C1 segment of cervical spinal cord (tissue), 14 donors: ENCODE results near the gene GLTP.
A peak's percentile ranks its signal among the peaks of the same experiment; 100 is the strongest.

Experiments
- DNase-seq, 14 donors: peaks; one replicate each; lab custom pipeline; 2025; lab: John Stamatoyannopoulos, UW

GLTP gene

DNA sequence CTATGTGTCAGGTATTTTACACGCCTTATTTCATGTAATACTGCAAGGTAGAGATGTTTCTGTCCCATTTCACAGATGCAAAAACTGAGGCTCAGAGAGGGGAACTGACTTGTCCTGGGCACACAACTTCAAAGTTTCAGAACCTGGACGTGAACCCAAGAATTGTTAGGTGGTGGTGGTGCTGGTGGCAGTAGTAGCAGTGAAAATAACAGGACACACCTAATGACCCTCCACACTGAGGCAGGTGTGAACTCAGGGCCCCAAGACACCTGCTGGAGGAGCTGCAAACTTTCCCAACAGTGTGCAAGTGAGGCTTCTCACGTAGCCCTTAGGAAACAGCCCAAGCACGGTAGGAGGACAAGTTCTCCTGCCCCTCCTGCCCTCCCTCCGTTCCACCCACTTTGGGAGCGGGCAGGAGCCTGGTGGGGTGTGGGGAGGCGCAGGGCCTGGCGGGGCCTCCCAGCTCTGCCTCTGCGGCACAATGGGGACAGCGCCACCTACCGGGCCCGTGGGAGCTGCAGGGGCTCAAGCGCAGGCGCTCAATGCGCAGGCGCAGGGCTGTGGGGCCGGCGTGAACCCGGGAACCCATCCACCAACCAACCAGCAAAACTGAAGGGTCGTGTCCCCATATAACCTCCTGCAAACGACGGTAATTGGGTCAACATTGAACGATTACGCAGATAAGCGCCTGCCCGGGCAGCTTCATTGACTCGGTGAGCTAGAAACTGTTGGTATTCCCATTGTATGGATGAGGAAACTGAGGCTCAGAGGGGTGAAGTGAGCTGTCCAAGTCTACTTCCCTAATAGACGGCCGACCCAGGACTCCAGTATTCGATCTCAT lies 35.1 kb downstream of the GLTP start:
- DNase-seq = peak in 13 of 14 donors; percentile 31 to 87 (median 68)

DNA sequence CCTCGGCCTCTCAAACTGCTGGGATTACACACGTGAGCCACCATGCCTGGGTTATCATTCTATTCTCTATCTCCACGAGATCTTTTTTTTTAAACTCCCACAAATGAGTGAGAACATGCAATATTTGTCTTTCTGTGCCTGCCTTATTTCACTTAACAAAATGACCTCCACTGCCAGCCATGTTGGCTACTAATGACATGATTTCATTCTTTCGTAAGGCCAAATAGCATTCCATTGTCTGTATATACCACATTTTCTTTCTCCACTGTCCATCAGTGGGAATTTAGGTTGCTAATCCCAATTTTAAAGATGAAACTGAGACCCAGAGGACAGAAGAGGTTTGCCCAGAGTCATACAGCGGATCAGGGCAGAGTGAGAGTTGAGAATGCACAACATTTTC lies 36.2 kb downstream of the GLTP start:
- no peak for DNase-seq

DNA sequence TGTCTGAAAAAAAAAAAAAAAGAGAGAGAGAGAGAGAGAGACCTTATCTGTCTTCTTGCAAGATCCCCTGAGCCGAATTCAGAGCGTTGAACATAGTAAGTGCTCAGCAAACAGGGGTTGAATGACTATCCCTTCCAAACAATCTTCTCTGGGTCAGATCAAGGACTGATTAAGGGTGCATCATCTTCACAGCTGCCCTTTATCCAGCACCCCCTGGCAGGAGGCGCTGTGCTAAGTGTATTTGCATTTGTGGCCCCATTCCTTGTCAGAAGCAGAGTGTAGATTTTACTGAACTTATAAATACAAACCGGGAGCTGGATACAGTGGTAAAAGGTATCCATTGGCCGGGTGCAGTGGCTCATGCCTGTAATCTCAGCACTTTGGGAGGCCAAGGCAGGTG lies 38.3 kb downstream of the GLTP start:
- no peak for DNase-seq

DNA sequence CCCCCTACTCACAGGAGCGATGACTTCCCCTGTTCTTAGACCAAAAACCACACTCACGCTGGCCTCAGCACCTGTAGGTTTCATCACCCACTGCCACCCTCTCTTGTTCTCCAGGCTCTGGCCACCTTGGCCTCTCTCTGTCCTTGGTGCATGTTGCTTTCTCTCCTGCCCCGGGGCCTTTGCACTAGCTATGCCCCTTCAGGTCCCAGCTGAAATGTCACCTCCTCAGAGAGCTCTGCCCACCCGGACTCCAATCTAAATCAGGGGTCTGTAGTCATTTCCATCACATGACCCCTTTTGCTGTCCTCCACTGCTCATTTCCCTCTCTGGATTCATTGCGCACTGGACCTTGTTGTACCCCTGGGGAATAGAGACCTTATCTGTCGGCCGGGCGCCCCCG lies 39.0 kb downstream of the GLTP start:
- no peak for DNase-seq

DNA sequence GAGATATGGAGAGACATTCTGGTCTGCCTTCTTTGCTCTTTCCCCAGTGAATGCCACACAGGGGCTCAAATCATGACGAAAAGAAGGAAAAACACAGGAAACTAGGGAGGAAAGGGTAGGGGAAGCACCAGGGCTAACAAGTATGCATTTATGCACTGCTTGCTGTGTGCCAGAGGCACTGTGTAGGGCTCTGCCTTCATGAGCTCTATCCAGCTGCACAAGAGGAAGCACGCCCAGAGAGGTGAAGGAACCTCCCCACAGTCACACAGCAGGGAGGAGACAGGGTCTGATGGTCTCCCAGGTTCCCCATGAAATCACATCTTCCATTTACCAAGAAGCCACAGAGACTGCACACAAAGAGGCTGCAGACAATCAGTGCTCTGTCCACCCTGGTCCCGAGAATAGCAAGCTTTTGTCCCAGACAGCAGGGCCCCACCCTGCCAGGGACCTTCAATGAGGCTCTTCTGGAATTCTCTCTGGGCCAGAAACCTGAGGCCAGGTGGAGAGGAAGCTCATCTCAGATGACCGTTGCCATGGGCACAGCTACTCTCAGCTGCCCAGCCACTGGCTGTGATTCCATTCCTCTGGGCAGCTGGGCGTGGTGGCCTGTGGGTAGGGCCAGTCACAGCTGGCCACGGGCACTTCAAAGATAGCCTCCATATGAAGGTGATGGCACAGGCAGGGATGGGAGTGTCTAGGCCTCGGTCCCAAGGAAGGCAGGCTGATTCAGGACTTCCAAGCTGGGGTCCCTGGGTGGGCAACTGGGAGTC lies 39.9 kb downstream of the GLTP start:
- peak in 5 of 14 donors; percentile 5 to 31 (median 19) for DNase-seq

DNA sequence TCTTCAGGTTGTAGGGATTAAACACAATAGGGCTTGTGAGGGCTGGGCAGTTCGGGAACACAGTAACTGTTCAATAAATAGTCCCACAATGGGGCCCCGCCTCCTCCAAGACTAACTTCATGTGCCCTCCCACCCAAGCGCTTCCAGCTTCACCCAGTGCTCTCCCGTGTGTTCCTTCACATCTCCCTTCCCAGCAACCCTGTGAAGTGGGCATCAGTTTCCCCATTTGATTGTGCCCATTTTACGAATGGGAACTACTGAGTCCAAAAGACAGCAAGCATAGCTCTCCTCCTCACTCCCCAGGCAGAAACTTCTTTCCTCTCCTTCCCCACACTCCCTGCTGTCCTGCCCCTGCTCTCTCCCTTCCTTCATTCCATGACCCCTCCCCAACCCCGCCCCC lies 40.9 kb downstream of the GLTP start:
- no peak for DNase-seq

DNA sequence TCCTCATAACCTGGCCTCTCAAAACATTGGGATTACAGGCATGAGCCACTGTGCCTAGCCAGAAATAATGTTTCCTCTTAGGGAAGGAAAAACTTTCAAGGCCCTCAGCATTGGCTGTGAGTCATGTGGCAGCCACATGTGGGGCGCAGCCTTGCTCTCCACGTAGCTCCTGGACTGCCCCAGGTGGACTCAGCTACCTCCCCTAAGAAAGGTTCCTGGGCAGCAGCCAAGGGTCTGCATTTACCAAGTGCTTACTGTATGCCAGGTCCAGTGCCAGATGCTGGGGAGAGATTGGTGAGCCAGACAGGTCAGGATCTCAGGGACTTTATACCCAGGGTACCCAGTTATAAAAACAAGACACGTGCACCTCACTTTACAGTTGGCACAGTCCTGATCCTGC lies 43.4 kb downstream of the GLTP start:
- DNase-seq = no peak

DNA sequence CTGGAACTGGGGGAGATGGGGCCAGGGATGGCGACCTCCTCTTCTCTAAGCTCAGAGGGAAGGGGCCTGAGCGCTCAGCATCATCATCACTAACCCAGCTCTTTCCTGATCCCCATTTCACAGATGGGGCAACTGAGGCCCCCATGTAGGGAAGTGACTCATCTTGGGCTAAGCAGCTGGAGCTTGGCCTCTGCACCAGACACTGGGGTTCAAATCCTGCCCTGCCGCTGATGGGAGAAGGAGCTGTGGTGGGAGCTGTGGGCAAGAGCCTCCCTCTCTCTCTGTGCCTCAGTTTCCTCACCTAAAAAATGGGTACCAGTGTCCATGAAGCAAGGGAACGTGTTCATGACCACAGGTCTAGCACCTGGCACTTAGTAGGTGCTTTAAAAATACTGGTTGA lies 44.5 kb downstream of the GLTP start:
- DNase-seq = no peak

DNA sequence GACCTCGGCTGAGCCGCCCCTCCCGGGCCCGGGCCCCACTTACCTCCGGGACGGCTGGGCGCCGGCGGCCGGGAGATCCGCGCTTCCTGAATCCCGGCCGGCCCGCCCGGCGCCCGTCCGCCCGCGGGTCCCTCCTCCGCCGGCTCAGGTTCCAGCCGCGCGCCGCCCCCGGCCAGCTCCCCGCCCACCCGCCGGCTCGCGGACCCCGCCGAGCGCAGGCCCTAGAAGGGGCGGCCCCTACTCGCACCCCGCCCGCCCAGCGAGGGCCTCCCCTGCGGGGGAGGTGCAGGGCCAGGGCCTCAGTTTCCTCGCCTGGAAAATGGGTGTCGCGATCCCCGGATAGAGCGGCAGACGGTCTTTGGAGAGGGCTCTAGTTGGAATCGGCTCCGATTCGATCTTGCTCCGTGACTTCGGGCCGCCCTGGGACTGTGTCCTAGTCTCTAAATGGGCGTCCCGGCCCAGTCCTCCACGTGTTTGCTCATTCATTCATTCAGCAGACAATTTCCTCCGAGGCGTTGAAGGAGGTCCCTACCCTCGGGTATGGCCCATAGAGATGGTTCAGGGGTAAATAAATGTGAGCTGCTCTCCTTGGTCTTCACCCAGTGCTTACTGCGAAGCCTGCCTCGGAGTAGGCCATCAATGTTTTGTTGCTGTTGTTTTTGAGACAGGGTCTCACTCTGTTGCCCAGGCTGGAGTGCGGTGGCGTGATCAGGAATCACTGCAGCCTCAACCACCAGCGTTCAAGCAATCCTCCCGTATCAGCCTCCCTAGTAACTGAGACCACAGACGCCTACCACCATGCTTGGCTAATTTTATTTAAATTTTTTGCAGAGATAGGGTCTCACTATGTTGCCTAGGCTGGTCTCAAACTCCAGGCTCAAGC lies 46.8 kb downstream of the GLTP start, which contains the start of gene TRPV4:
TSS of gene TRPV4 (minus strand) at position 92 of the 883 bp plus-strand sequence. CDS start 18,602 bp downstream, outside the sequence.
- DNase-seq = no peak

DNA sequence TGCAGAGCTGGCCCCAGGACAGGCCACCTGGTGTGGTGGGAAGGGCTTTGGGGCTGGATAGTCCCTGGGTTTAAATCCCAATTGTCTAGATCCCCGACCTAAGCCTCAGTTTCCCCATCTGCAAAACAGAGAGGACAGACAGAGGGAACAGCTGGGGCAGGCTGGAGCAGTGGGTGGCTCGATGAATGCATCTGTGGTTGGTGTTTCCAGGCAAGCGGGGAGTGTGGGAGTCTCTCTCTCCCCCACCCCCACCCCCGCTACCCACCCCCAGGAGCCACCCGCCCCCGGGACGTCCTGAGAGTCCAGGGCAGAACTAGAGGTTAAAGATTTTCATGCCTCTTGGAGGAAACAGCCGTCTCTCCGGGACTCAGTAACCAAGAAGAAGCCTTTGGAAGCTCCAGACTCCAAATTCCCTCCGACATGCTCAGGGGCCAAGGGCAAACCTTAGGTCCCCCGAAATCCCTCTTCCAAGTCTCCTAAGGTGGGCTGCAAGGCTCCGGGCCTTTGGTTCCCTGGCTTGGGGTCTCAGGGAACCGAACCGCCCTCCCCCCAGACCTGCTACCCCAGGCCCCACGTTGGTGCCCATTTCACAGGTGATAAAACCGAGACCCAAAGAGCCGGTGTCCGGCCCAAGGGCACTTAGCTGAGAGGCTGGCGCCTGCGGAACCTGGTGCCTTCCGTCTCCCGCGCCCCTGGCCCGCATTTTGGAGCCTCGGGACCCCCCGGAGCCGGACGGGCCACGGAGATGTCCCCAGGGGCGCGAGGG lies 47.6 kb downstream of the GLTP start:
- no peak for DNase-seq

DNA sequence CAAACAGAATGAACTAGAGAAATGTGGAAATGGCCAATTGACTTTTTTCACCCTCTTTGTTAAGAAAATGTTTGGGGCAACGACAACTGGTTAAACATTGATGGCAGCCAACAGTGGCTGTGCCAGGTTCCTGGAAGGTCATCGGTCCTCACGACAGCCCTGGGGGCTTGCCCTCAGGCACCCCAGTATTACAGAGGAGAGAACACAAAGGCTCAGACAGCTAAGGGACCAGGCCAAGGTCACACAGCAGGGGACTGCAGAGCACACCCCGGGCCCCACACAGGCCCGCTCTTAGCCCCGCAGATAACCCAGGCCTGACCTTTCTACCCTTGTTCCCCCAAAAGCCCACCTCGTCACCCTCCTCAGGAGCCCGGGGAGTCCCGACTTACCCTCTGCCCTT lies 48.4 kb downstream of the GLTP start:
- DNase-seq = no peak

DNA sequence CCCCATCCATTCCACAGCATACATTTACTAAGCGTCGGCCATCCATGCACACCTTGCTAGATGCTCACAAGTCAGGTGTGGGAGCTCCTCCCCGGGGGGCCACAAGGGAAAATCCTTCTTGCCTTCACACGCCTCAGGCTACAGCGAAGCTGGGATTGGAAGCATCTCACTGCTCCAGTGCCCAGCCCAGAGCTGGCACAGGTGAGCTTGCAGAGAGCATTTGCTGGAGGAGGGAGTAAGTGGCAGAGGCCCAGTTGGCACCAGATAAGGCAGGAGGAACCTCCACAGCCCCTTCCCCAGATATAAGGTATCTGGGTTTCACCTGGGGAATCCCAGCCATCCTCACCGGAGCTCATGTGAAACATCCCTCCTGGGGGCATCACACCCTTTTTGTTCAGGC lies 49.0 kb downstream of the GLTP start:
- DNase-seq = no peak

DNA sequence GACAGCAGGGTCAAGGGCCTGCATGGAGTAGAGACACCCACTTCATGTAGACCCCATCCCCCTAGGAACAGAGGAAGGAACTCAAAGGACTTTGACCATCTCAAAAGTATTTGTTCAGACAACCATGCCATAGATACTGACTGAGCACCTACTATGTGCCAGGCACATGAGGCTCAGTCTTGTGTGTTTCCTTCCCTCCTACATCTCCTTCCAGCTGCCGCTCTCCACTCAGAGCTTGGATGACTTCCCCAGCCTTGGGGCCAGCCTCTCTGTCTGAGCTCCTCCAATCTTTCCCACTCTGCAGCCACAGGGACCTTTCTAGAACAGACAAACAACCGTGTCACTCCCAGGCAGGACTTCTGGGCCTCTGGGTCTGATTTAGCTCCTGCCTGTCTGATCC lies 49.6 kb downstream of the GLTP start:
- no peak for DNase-seq

DNA sequence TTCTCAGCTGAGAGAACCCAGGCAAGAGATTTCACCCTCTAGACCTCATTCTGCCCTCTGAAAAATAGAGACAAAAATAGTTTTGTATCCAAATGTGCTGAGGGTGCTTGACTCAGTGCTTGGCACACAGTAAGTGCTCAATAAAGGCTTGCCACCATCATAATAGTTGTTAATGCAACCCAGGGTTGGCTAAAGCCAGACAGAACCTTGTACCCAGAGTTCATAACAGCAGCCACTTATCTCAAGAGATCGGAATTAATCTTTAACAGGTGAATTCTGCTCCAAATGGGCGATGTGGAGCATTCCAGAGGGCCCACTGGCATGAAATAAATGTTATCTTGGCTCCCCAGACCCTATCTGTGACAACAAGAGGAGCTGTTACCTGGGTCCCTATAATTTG lies 50.1 kb downstream of the GLTP start:
- DNase-seq = no peak

DNA sequence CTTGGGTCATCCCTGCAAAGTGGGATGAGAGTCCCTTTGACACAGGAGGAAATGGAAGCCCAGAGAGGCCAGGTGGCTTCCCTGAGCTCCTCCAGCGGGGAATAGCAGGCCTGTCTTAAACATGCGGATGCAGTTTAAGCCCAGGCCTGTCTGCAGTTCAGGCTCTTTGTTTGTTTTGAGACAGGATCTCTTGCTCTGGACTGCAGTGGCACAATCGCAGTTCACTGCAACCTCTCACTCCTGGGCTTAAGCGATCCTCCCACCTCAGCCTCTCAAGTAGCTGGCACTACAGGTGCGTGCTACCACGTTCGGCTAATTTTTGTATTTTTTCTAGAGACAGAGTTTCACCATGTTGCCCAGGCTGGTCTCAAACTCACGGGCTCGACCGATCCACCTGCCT lies 50.7 kb downstream of the GLTP start:
- DNase-seq = no peak

DNA sequence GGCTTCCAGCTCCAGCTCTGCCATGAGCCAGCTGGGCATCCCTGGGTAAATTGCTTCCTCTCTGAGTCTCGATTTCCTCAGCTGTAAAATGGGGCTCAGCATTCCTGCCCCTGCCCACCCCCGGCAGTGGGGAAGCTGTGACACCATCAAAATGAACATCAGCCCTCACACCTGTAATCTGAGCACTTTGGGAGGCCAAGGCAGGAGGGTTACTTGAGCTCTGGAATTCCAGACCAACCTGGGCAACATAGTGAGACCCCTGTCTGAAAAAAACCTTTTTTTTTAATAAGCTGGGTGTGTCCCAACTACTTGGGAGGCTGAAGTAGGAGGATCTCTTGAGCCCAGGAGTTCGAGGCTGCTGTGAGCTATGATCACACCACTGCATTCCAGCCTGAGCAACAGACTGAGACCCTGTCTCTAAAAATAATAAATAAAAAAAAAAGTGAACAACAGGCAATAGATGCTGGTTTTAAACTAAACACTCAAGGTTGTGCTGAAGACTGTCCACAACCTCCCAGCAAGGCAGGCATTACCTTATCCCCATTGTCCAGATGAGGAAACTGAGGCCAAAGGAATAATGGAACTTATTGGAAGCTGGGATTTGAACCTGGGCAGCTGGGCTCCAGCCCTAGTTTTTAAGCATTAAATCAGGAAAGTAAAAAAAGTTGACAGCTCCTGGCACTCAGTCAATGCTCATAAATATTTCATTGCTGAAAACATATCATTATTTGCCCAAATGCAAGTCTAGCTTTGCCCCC lies 51.4 kb downstream of the GLTP start:
- no peak for DNase-seq

DNA sequence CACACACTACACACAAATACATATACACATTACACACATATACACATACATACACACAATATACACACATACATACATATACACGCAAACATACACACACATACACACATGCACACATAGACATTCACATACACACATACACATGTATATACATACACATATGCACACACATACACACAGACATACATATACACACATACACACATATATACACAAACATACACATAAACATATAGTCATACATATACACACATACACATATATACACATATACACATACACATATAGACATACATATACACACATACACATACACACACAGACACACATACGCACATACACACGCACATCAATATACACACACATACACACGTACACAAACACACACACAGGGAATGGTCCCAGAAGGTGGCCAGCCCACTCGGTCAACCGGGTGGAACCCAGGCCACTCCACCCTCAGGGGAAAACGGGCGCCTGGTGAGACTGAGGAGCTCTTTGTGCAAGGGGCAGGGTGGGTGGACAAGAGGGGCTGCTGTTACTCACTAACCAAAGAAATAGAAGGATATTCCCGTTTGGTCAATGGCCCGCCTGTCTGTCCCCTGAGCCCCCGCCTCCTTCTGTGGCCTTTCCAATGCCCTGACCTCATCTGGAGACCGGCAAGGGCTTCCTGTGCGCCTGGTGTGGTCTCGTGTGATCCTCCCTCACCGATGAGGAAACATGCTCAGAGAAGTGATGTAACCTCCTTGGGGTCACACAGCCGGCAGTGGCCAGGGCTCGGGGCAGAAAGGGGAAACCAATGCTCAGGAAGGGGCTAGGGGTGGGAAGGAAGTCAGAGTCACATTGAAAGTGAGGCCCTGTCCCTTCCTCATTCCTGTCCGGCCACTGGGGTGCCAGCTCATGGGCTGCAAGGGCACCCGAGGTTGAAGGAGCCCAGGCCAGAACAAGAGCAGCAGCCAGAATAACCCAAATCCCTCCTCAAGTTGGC lies 52.5 kb downstream of the GLTP start:
- DNase-seq = peak in 10 of 14 donors; percentile 11 to 63 (median 28)

DNA sequence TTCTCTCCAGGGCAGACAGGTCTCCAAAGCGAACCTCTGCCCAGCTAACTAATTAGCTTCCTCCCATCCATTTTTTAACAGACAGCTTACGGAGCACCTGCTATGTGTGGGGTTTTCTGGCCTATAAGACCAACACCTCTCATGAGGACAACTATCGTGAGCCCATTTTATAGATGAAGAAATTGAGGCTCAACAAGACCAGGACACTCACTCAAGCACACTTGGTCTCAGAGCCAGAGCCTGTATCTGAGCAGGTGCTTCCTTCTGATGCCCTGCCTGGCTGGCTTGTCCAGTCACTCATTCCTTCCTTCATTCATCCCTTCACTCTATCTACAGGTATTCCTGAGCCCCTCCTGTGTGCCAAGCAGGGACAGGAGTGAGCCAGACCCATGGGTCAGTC lies 53.3 kb downstream of the GLTP start:
- no peak for DNase-seq

DNA sequence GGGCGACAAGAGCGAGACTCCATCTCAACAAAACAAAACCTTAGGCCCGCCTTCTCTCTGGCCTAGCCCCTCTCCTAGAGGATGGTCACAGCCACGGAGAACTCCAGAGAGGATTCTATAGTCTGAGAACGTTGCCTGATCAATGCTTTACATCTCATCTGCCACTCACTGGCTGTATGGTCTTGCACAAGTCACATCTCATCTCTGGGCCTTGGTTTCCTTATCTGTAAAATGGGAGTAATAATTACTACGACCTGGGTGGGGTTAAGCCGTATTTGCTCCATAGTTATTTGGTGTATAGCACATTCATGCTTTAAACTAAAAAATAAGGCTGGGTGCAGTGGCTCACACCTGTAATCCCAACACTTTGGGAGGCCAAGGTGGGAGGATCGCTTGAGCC lies 55.6 kb downstream of the GLTP start:
- no peak for DNase-seq
